Heart left ventricle (tissue), 13 donors: ENCODE data around the gene GGT5.
"Not testable (repeated sequence)": the region's sequence is repeated elsewhere in the genome, so short reads cannot be mapped to it uniquely, and the experiment has no call there.

ENCODE experiments used
- POLR2A ChIP-seq, 2 donors: fragments of 450-650 bp; IDR thresholded peaks; one replicate each; pipeline ENCODE4 v1.6.1; 2017; ENCODE audit warnings: antibody characterized with exemption in 2 of 2, mild to moderate bottlenecking in 2 of 2, moderate library complexity in 2 of 2
- TF ChIP-seq, protein P1 (sequence below), 12 donors: fragments of 200-600 bp; sonication (generic) in 4 of 12; IDR thresholded peaks; one replicate each; pipeline versions ENCODE4 v1.5.0 to v1.8.0; 2018 to 2022; ENCODE audit warnings: antibody characterized with exemption in 12 of 12, mild to moderate bottlenecking in 5 of 12
- donor health status: ischemic (EF 13 %, LVEDD 7.1; RV severe dilation, severe dysfunction).
- donor health status: DM: no; HTN: yes; CAD: no.
- donor health status: DM: no; HTN: no; CAD: no.
- donor health status: ischemic (EF 25% LVEDD 6.9; RV normal size, moderate dysfunction).
- donor health status: ischemic (EF 25% LVEDD 5.7; RV mildly dilated, moderate dysfunction).
- donor health status: ischemic (EF 35%, LVEDD 5.7; RV mildly dilated, moderate dysfunction).
- donor health status: nonischemic (EF 11% LVEDD 7.7; RV severe dilation, severe dysfunction).
- donor health status: DM: yes; HTN: yes; CAD: no.
- donor health status: PGD.
- donor health status: ischemic (EF 29% LVEDD 5.4; RV normal size, mild dysfunction).
- donor health status: nonischemic (EF 23%, LVEDD 6.1; RV moderate dilation, normal function).

DNA sequence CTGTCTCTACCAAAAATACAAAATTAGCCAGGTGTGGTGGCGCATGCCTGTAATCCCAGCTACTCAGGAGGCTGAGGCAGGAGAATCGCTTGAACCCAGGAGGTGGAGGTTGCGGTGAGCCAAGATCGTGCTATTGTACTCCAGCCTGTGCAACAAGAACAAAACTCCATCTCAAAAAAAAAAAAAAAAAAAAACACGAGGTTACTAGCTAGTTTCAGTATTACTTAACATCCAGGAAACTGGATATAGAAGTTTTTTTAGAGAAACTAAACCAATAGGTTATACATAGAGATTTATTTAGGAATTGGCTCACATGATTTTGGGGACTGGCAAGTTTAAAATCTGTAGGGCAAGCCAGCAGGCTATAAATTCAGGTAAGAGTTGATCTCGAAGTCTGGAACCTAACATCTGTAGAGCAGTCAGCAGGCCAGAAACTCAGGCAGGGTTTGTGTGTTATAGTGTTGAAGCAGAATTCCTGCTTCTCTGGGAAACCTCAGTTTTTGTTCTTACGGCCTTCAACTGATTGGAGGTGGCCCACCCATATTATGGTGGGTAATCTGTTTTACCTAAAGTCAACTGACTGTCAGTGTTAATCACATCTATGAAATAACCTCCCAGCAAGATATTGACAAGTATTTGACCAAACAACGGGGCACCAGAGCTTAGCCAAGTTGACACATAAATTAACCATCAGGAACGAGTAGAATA, 3.7 kb downstream of the GGT5 start:
- TF ChIP-seq POLR2A (IDR thresholded peaks at IDR 0.05): not testable (repeated sequence)
- TF ChIP-seq, protein P1, sequence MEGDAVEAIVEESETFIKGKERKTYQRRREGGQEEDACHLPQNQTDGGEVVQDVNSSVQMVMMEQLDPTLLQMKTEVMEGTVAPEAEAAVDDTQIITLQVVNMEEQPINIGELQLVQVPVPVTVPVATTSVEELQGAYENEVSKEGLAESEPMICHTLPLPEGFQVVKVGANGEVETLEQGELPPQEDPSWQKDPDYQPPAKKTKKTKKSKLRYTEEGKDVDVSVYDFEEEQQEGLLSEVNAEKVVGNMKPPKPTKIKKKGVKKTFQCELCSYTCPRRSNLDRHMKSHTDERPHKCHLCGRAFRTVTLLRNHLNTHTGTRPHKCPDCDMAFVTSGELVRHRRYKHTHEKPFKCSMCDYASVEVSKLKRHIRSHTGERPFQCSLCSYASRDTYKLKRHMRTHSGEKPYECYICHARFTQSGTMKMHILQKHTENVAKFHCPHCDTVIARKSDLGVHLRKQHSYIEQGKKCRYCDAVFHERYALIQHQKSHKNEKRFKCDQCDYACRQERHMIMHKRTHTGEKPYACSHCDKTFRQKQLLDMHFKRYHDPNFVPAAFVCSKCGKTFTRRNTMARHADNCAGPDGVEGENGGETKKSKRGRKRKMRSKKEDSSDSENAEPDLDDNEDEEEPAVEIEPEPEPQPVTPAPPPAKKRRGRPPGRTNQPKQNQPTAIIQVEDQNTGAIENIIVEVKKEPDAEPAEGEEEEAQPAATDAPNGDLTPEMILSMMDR (IDR thresholded peaks at IDR 0.05): not testable (repeated sequence)
